Right atrium auricular region (tissue), 2 donors: ENCODE data around the gene CCDC8. TPM values are rescaled to one million over a fixed set of nuclear protein-coding genes. Genes with fewer than 3 reads are reported as not detected.
A peak's percentile ranks its signal among the peaks of the same experiment; 100 is the strongest.
"Not testable (repeated sequence)": the region's sequence is repeated elsewhere in the genome, so short reads cannot be mapped to it uniquely, and the experiment has no call there.

Source experiments
- DNase-seq: peaks from one replicate; pipeline ENCODE4 v3.0.0-alpha.2; 2019; ENCODE audit warnings: low spot score
- H3K27ac ChIP-seq, 2 donors: fragments of 200-600 bp; sonication (generic); 1 replicate in 1 of 2; 2 replicates in 1 of 2; pipeline ENCODE4 v1.5.1; 2016 to 2019
- H3K27me3 ChIP-seq, 2 donors: fragments of 200-600 bp; sonication (generic); one replicate each; pipeline versions ENCODE4 v1.5.1 to v1.6.0; 2017 to 2019
- H3K36me3 ChIP-seq: fragments of 200-600 bp; sonication (generic); one replicate; pipeline ENCODE4 v1.5.1; 2016
- H3K4me1 ChIP-seq, 2 donors: fragments of 200-600 bp; sonication (generic); one replicate each; pipeline versions ENCODE4 v1.5.1 to v1.6.0; 2017 to 2019
- H3K4me3 ChIP-seq, 2 donors: fragments of 200-600 bp; sonication (generic); 1 replicate in 1 of 2; 2 replicates in 1 of 2; pipeline ENCODE4 v1.5.1; 2017 to 2019; ENCODE audit warnings: mild to moderate bottlenecking in 1 of 2, moderate library complexity in 1 of 2
- H3K9me3 ChIP-seq, 2 donors: fragments of 200-600 bp; sonication (generic); one replicate each; pipeline ENCODE4 v1.5.1; 2019
- total RNA-seq, 2 donors: library from RNA; depleted of rRNA; stranded (reverse); fragments of >200 nt; gene quantifications; one replicate each; pipeline ENCODE4 v1.1.0, GENCODE V29; 2016
- TF ChIP-seq, protein P1 (sequence below), 2 donors: fragments of 200-600 bp; sonication (generic); IDR thresholded peaks; one replicate each; pipeline ENCODE4 v1.5.1; 2019; ENCODE audit warnings: antibody characterized with exemption in 2 of 2

The CCDC8 gene
- total RNA-seq, 2 donors from 2014 or later = 30.4 to 34.6 TPM

DNA sequence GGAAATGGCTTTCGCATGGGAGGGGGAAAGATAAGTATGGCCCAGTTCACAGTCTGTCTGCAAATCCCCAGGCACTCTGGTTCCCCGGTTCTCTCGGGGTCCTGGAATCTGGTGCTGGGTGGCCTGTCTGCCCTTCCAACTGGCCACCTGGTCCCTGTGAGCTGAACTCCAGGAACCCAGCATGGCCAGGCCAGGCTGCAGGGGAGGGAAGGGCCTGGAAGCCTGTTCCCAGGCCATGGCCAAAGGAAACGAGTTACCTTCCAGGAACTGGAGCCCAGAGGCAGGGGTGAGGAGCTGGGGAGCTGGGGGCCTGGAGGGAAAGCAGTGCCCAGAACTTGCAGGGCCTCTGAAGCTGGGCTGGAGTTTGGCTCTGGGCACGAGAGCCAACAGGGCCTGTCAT lies 34.5 kb upstream of the CCDC8 start:
- Histone ChIP-seq H3K4me3 (no peak overlapping the region), H3K27ac (peak overlapping the region in 1 of 2 donors; percentile 16), H3K27me3 (no peaks in the 10 kb centered on the region), H3K36me3 (no peaks in the 10 kb centered on the region), H3K4me1 (peaks cover 0 to 11% of the 10 kb centered on the region in 2 donors), H3K9me3 (no peaks in the 10 kb centered on the region)
- TF ChIP-seq, protein P1, sequence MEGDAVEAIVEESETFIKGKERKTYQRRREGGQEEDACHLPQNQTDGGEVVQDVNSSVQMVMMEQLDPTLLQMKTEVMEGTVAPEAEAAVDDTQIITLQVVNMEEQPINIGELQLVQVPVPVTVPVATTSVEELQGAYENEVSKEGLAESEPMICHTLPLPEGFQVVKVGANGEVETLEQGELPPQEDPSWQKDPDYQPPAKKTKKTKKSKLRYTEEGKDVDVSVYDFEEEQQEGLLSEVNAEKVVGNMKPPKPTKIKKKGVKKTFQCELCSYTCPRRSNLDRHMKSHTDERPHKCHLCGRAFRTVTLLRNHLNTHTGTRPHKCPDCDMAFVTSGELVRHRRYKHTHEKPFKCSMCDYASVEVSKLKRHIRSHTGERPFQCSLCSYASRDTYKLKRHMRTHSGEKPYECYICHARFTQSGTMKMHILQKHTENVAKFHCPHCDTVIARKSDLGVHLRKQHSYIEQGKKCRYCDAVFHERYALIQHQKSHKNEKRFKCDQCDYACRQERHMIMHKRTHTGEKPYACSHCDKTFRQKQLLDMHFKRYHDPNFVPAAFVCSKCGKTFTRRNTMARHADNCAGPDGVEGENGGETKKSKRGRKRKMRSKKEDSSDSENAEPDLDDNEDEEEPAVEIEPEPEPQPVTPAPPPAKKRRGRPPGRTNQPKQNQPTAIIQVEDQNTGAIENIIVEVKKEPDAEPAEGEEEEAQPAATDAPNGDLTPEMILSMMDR (IDR thresholded peaks at IDR 0.05) = no peak
- no peak for DNase-seq

GRCh38 chr19:46447006-46447405 lies 33.6 kb upstream of the CCDC8 start:
- Histone ChIP-seq H3K27me3 (no peaks in the 10 kb centered on the region), H3K27ac (no peak overlapping the region), H3K9me3 (no peaks in the 10 kb centered on the region), H3K4me3 (no peak overlapping the region), H3K4me1 (peaks cover 0 to 19% of the 10 kb centered on the region in 2 donors), H3K36me3 (no peaks in the 10 kb centered on the region)
- no peak for DNase-seq
- TF ChIP-seq, protein P1 (IDR thresholded peaks at IDR 0.05) = no peak

- Histone ChIP-seq H3K27ac (no peak overlapping the region), H3K36me3 (no peaks in the 10 kb centered on the region), H3K4me1 (peaks cover 0 to 20% of the 10 kb centered on the region in 2 donors), H3K9me3 (no peaks in the 10 kb centered on the region), H3K4me3 (no peak overlapping the region), H3K27me3 (no peaks in the 10 kb centered on the region)
- no peak for DNase-seq
- TF ChIP-seq, protein P1 (IDR thresholded peaks at IDR 0.05) = no peak
Observed at GRCh38 chr19:46446021-46446420, 32.7 kb upstream of the CCDC8 start.

DNA sequence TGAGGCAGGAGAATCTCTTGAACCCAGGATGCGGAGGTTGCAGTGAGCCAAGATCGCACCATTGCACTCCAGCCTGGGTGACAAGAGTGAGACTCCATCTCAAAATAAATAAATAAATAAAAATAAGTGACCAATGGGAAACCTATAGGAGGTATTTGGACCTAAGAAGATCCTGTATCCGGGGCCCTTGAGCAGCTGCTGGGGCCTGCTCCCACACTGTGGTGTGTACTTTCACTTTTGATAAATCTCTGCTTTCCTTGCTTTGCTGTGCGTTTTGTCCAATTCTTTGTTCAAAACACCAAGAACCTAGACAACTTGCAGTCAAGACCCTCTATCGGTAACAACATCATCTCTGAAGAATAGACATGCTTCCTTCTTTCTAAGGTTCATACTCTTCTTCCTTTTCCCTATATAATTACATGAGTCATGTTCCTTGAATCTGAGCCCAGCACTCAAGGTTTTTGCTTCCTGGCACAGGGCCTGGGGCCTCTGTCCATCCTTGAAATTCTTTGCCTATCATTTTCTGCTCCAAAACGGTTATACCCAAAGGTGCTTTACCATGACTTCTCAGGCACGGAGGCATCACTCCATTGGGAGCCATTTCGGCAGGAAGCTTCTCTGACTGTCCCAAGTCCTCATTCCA lies 29.6 kb upstream of the CCDC8 start:
- Histone ChIP-seq H3K4me1 (peaks cover 0 to 18% of the 10 kb centered on the region in 2 donors), H3K4me3 (no peak overlapping the region), H3K27me3 (no peaks in the 10 kb centered on the region), H3K9me3 (no peaks in the 10 kb centered on the region), H3K27ac (peak overlapping the region in 1 of 2 donors; percentile 4), H3K36me3 (no peaks in the 10 kb centered on the region)
- TF ChIP-seq, protein P1 (IDR thresholded peaks at IDR 0.05) = no peak
- DNase-seq = no peak

- TF ChIP-seq, protein P1 (IDR thresholded peaks at IDR 0.05) = no peak
- no peak overlapping the region for H3K4me3 ChIP-seq
- no peaks in the 10 kb centered on the region for H3K9me3 ChIP-seq
- no peaks in the 10 kb centered on the region for H3K36me3 ChIP-seq
- H3K27ac ChIP-seq = no peak overlapping the region
- no peaks in the 10 kb centered on the region for H3K27me3 ChIP-seq
- no peak for DNase-seq
- H3K4me1 ChIP-seq = peaks cover 0 to 13% of the 10 kb centered on the region in 2 donors
Observed at GRCh38 chr19:46441866-46442265, 28.5 kb upstream of the CCDC8 start.

- H3K27me3 ChIP-seq, H3K36me3 ChIP-seq, H3K4me3 ChIP-seq, H3K4me1 ChIP-seq, H3K9me3 ChIP-seq, DNase-seq, H3K27ac ChIP-seq: not testable (repeated sequence)
Observed at GRCh38 chr19:46435689-46436088, 22.3 kb upstream of the CCDC8 start.
